Neural progenitor cell (in vitro differentiated cells): ENCODE results near the gene PTPRN2.

Experiments
- CTCF ChIP-seq: fragments of 200-600 bp; sonication (generic); IDR thresholded peaks from 2 replicates; pipeline ENCODE4 v1.5.1; 2017; ENCODE audit warnings: antibody characterized with exemption, mild to moderate bottlenecking
- EZH2 ChIP-seq: fragments of 200-600 bp; sonication (generic); IDR thresholded peaks from 2 replicates; pipeline ENCODE4 v1.6.1; 2017; ENCODE audit warnings: antibody characterized with exemption, mild to moderate bottlenecking, moderate library complexity

GRCh38 chr7:157676456-157677255 lies 911.0 kb downstream of the PTPRN2 start:
- TF ChIP-seq EZH2 (no peak), CTCF (no peak)
